Heart left ventricle (tissue), 13 donors: ENCODE data around the gene MPZL2.

Source experiments
- POLR2A ChIP-seq, 2 donors: fragments of 450-650 bp; IDR thresholded peaks; one replicate each; pipeline ENCODE4 v1.6.1; 2017; ENCODE audit warnings: antibody characterized with exemption in 2 of 2, mild to moderate bottlenecking in 2 of 2, moderate library complexity in 2 of 2
- TF ChIP-seq, protein P1 (sequence below), 12 donors: fragments of 200-600 bp; sonication (generic) in 4 of 12; IDR thresholded peaks; one replicate each; pipeline versions ENCODE4 v1.5.0 to v1.8.0; 2018 to 2022; ENCODE audit warnings: antibody characterized with exemption in 12 of 12, mild to moderate bottlenecking in 5 of 12
- donor health status: ischemic (EF 13 %, LVEDD 7.1; RV severe dilation, severe dysfunction).
- donor health status: DM: no; HTN: yes; CAD: no.
- donor health status: DM: no; HTN: no; CAD: no.
- donor health status: ischemic (EF 25% LVEDD 6.9; RV normal size, moderate dysfunction).
- donor health status: ischemic (EF 25% LVEDD 5.7; RV mildly dilated, moderate dysfunction).
- donor health status: ischemic (EF 35%, LVEDD 5.7; RV mildly dilated, moderate dysfunction).
- donor health status: nonischemic (EF 11% LVEDD 7.7; RV severe dilation, severe dysfunction).
- donor health status: DM: yes; HTN: yes; CAD: no.
- donor health status: PGD.
- donor health status: ischemic (EF 29% LVEDD 5.4; RV normal size, mild dysfunction).
- donor health status: nonischemic (EF 23%, LVEDD 6.1; RV moderate dilation, normal function).

DNA sequence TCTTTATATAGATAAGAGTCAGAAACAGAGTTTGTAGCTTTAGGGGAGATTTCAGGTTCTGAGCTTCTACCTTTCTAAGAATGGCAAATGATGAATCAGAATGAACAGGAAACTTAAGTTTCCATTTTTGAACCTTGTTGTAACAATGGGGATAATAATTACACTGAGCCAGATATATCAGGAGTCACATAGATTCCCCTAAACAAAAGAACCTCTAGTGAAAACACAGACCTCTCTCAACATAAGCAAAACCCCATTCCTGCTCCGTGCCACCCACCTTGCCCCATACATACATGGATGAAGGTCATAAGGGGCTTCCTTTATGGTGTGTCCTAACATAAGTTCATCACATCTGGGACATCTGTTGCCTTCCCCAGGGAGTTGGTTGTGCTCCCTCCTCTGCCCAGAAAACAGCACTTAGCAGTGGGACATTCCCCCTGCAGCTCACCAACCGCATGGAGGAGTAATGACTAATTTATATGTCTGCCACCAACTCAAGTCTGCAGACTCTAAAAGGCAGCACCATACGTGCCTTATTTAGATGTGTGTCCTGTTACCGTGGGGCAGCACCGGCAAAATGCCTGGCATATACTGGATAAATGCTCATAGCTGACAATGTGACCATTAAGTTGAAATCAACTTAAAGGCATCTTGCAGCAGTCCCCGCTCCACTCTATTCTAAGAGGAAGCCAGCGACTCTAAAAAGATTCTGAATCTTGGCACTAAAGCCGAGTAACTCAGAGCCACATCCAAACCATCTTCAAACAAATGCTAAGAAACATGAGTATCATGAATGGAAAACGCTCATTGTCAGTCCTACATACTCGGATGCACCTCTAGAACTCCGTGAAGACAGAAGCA, 47.2 kb downstream of the MPZL2 start:
- TF ChIP-seq POLR2A (IDR thresholded peaks at IDR 0.05): no peak
- TF ChIP-seq, protein P1, sequence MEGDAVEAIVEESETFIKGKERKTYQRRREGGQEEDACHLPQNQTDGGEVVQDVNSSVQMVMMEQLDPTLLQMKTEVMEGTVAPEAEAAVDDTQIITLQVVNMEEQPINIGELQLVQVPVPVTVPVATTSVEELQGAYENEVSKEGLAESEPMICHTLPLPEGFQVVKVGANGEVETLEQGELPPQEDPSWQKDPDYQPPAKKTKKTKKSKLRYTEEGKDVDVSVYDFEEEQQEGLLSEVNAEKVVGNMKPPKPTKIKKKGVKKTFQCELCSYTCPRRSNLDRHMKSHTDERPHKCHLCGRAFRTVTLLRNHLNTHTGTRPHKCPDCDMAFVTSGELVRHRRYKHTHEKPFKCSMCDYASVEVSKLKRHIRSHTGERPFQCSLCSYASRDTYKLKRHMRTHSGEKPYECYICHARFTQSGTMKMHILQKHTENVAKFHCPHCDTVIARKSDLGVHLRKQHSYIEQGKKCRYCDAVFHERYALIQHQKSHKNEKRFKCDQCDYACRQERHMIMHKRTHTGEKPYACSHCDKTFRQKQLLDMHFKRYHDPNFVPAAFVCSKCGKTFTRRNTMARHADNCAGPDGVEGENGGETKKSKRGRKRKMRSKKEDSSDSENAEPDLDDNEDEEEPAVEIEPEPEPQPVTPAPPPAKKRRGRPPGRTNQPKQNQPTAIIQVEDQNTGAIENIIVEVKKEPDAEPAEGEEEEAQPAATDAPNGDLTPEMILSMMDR (IDR thresholded peaks at IDR 0.05): no peak
